Measurements from ENCODE around the gene APBA2. TPM values are rescaled to one million over a fixed set of nuclear protein-coding genes. Genes with fewer than 3 reads are reported as not detected.

The APBA2 gene
- total RNA-seq, 1 donor from 2014 or later: 0.38 TPM

DNA sequence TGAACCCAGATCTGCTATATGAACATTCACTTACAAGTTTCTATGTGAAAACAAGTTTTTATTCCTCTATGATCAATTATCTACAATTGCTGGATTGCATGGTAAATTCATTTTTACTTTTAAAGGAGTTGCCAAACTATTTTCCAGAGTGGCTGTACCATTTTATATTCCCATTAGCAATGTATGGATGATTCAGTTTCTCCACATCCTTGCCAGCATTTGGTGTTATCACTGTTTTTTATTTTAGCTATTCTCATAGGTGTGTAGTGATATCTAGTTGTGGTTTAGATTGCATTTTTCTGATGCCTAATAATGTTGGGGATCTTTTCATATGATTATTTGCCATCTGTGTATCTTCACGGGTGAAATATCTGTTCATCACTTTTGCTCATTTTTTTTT lies 78.3 kb downstream of the APBA2 start:
- Histone ChIP-seq H3K4me3 (no peak overlapping the region), H3K36me3 (no peaks in the 10 kb centered on the region), H3K4me1 (no peaks in the 10 kb centered on the region), H3K9me3 (replicated peaks) (no peaks in the 10 kb centered on the region), H3K27ac (replicated peaks) (no peak overlapping the region), H3K27me3 (ENCODE audit: low read depth) (peaks cover 27% of the 10 kb centered on the region)
- TF ChIP-seq, protein P1, sequence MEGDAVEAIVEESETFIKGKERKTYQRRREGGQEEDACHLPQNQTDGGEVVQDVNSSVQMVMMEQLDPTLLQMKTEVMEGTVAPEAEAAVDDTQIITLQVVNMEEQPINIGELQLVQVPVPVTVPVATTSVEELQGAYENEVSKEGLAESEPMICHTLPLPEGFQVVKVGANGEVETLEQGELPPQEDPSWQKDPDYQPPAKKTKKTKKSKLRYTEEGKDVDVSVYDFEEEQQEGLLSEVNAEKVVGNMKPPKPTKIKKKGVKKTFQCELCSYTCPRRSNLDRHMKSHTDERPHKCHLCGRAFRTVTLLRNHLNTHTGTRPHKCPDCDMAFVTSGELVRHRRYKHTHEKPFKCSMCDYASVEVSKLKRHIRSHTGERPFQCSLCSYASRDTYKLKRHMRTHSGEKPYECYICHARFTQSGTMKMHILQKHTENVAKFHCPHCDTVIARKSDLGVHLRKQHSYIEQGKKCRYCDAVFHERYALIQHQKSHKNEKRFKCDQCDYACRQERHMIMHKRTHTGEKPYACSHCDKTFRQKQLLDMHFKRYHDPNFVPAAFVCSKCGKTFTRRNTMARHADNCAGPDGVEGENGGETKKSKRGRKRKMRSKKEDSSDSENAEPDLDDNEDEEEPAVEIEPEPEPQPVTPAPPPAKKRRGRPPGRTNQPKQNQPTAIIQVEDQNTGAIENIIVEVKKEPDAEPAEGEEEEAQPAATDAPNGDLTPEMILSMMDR (IDR thresholded peaks at IDR 0.05; ENCODE audit: borderline replicate concordance): no peak
- DNase-seq: no peak
- intact Hi-C loops (cut with micrococcal nuclease): no loop called here

DNA sequence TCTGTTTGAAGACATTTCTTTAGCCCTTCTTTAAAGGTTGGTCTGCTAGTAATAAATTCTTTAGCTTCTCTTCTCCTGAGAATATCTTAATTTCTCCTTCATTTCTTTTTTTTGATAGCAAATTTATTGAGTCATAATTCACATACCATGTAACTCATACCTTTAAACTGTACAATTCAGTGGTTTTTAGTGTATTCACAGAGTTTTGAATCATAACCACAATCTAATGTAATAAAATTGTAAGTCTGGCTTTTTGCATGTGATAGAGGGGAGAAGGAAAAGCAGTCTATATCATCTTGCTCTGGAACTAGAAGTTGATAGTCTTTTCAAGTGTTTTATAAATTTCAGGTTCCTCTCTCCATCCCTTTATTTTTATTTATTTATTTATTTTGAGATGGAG lies 81.3 kb downstream of the APBA2 start:
- Histone ChIP-seq H3K36me3 (no peaks in the 10 kb centered on the region), H3K9me3 (replicated peaks) (no peaks in the 10 kb centered on the region), H3K4me1 (no peaks in the 10 kb centered on the region), H3K27me3 (ENCODE audit: low read depth) (peaks cover 44% of the 10 kb centered on the region), H3K4me3 (no peak overlapping the region), H3K27ac (replicated peaks) (no peak overlapping the region)
- no peak for DNase-seq
- intact Hi-C loops (cut with micrococcal nuclease): no loop called here
- TF ChIP-seq, protein P1 (IDR thresholded peaks at IDR 0.05; ENCODE audit: borderline replicate concordance): no peak

DNA sequence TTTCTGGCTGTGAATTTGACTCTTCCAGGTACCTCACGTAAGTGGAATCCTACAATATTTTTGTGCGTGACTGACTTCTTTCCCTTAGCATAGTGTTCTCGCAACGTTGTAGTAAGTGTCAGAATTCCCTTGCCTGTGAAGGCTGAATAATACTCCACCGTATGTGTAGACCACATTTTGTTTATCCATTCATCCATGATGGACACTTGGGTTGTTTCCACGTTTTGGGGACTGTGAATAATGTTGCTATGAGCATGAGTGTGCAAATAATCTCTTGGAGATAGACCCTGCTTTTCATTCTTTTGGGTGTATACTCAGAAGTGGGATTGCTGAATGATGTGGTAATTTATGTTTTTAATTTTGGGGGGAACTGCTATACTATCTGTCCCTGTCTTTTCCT lies 82.2 kb downstream of the APBA2 start:
- Histone ChIP-seq H3K36me3 (no peaks in the 10 kb centered on the region), H3K27me3 (ENCODE audit: low read depth) (peaks cover 44% of the 10 kb centered on the region), H3K4me1 (no peaks in the 10 kb centered on the region), H3K9me3 (replicated peaks) (no peaks in the 10 kb centered on the region), H3K27ac (replicated peaks) (no peak overlapping the region), H3K4me3 (no peak overlapping the region)
- no peak for DNase-seq
- intact Hi-C loops (cut with micrococcal nuclease): no loop called here
- TF ChIP-seq, protein P1 (IDR thresholded peaks at IDR 0.05; ENCODE audit: borderline replicate concordance): no peak

DNA sequence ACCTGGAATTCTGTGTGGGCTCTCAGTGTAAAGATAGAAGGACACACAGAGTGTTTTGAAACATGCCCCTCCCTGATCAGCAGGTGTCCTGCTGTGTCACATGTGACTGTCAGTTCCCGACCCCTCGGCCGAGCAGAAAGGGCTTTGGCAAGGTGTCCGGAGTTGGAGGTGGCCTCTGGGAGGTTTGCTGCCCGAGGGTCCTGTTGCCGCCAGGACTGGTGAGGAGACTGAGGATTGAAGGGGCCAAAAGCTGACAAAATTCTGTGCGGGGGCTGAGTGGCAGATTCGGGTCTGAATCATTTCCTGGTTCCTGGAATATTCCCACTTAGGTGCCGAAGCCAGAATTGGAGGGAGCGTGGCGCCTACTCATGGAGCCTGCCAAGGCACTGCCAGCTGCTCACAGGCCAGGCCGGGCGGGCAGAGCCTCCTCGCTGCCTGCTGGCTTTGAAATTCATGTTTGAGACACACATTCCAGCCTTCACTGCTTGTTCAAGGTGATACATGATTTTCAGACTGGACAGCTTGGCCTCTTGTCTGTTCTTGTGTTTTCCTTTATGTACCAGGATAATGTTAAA lies 83.8 kb downstream of the APBA2 start:
- Histone ChIP-seq H3K27ac (replicated peaks) (no peak overlapping the region), H3K4me3 (no peak overlapping the region), H3K27me3 (ENCODE audit: low read depth) (peaks cover 44% of the 10 kb centered on the region), H3K4me1 (no peaks in the 10 kb centered on the region), H3K9me3 (replicated peaks) (no peaks in the 10 kb centered on the region), H3K36me3 (no peaks in the 10 kb centered on the region)
- intact Hi-C loops (cut with micrococcal nuclease): no loop called here
- TF ChIP-seq, protein P1 (IDR thresholded peaks at IDR 0.05; ENCODE audit: borderline replicate concordance): no peak
- DNase-seq: no peak

DNA sequence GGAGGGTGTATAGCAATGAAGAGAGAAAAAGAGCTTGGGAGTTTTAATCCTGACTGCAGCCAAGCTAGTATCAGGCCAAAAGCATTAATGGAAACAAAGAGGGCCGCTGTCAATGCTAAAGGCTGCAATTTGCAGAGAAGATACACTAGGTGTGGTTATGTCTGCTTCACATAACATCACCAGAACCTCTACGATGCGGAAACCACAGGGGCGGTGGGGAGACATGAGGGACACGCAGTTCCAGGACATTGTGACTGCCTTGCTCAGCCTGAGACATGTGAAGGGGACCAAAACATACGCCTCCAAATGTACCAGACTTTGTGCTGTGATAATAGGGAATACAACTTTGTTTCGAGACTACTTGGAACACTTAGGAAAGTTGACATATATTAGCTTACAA lies 88.4 kb downstream of the APBA2 start:
- no peak for DNase-seq
- H3K4me3 ChIP-seq: no peak overlapping the region
- peaks cover 4% of the 10 kb centered on the region for H3K4me1 ChIP-seq
- no peaks in the 10 kb centered on the region for H3K36me3 ChIP-seq
- no peak overlapping the region for H3K27ac ChIP-seq (replicated peaks)
- TF ChIP-seq, protein P1 (IDR thresholded peaks at IDR 0.05; ENCODE audit: borderline replicate concordance): no peak
- no peaks in the 10 kb centered on the region for H3K9me3 ChIP-seq (replicated peaks)
- peaks cover 26% of the 10 kb centered on the region for H3K27me3 ChIP-seq (ENCODE audit: low read depth)
- intact Hi-C loops (cut with micrococcal nuclease): no loop called here

Data from left ventricle myocardium inferior (tissue), 1 donor.